CD4-positive, alpha-beta T cell treated with Interleukin-12 subunit alpha and Interleukin-12 subunit beta, for 1 hour (primary cell): ENCODE data around the gene PCDH9.
"Not testable (repeated sequence)": the region's sequence is repeated elsewhere in the genome, so short reads cannot be mapped to it uniquely, and the experiment has no call there.

Experiments
- DNase-seq: peaks from one replicate; pipeline ENCODE4 v3.0.0-alpha.2; 2020

The PCDH9 gene

GRCh38 chr13:66627512-66627911, 602.6 kb downstream of the PCDH9 start:
- DNase-seq = no peak

GRCh38 chr13:66624302-66624701, 605.8 kb downstream of the PCDH9 start:
- DNase-seq = no peak

- DNase-seq = no peak
Measured at GRCh38 chr13:66623129-66623820, 606.9 kb downstream of the PCDH9 start.

- not testable (repeated sequence) for DNase-seq
Measured at GRCh38 chr13:66621906-66622447, 608.2 kb downstream of the PCDH9 start.

- DNase-seq = no peak
Measured at GRCh38 chr13:66618702-66619101, 611.4 kb downstream of the PCDH9 start.

- no peak for DNase-seq
Measured at GRCh38 chr13:66617786-66618185, 612.4 kb downstream of the PCDH9 start.

GRCh38 chr13:66612983-66613382, 617.2 kb downstream of the PCDH9 start:
- no peak for DNase-seq

GRCh38 chr13:66586489-66586888, 643.6 kb downstream of the PCDH9 start:
- no peak for DNase-seq

- DNase-seq = no peak
Measured at GRCh38 chr13:66585669-66586203, 644.4 kb downstream of the PCDH9 start.

GRCh38 chr13:66581675-66582074, 648.5 kb downstream of the PCDH9 start:
- DNase-seq = no peak

- no peak for DNase-seq
Measured at GRCh38 chr13:66578305-66578704, 651.8 kb downstream of the PCDH9 start.

- DNase-seq = no peak
Measured at GRCh38 chr13:66577358-66577757, 652.8 kb downstream of the PCDH9 start.

GRCh38 chr13:66576381-66576780, 653.8 kb downstream of the PCDH9 start:
- DNase-seq = no peak

- DNase-seq = no peak
Measured at GRCh38 chr13:66574606-66575005, 655.5 kb downstream of the PCDH9 start.

GRCh38 chr13:66567899-66568612, 662.1 kb downstream of the PCDH9 start:
- no peak for DNase-seq

- no peak for DNase-seq
Measured at GRCh38 chr13:66565279-66565678, 664.9 kb downstream of the PCDH9 start.

- DNase-seq = no peak
Measured at GRCh38 chr13:66563076-66563475, 667.1 kb downstream of the PCDH9 start.

GRCh38 chr13:66562054-66562453, 668.1 kb downstream of the PCDH9 start:
- no peak for DNase-seq

- no peak for DNase-seq
Measured at GRCh38 chr13:66560991-66561390, 669.1 kb downstream of the PCDH9 start.

- no peak for DNase-seq
Measured at GRCh38 chr13:66560189-66560588, 669.9 kb downstream of the PCDH9 start.

GRCh38 chr13:66559093-66559492, 671.0 kb downstream of the PCDH9 start:
- DNase-seq = no peak

GRCh38 chr13:66558506-66558905, 671.6 kb downstream of the PCDH9 start:
- no peak for DNase-seq

- no peak for DNase-seq
Measured at GRCh38 chr13:66557357-66557756, 672.8 kb downstream of the PCDH9 start.

GRCh38 chr13:66556306-66556705, 673.8 kb downstream of the PCDH9 start:
- DNase-seq = no peak
